Keratinocyte (primary cell): ENCODE results near the gene RNF39. TPM values are rescaled to one million over a fixed set of nuclear protein-coding genes. Genes with fewer than 3 reads are reported as not detected.

Experiments
- DNase-seq: peaks from one replicate; pipeline ENCODE4 v3.0.0-alpha.2; 2011; ENCODE audit warnings: low read depth, missing footprints, low spot score
- FAIRE-seq: peaks from 2 replicates; lab custom pipeline; 2011; peaks lifted over from hg19 to GRCh38; lab: Jason Lieb, UNC
- H2AFZ ChIP-seq: 2 replicates; pipeline ENCODE4 v1.6.0; 2012; ENCODE audit warnings: low read length, control low read depth, inconsistent platforms; ENCODE audit not compliant: control insufficient read depth
- H3K27ac ChIP-seq: 2 replicates; pipeline ENCODE4 v1.5.1; 2011; ENCODE audit warnings: low read length; ENCODE audit not compliant: control insufficient read depth, insufficient read depth
- H3K27me3 ChIP-seq: 3 replicates; pipeline ENCODE4 v1.6.0; 2011; ENCODE audit warnings: low read length; ENCODE audit not compliant: control insufficient read depth, insufficient read depth; ENCODE audit errors: extremely low read depth
- H3K36me3 ChIP-seq, 2 experiments: 2 replicates in 1 of 2; 3 replicates in 1 of 2; pipeline ENCODE4 v1.5.1; 2011; ENCODE audit warnings: low read length in 2 of 2, mild to moderate bottlenecking in 1 of 2; ENCODE audit not compliant: control insufficient read depth in 2 of 2, insufficient read depth in 2 of 2; ENCODE audit errors: extremely low read depth in 1 of 2
- H3K4me1 ChIP-seq: 3 replicates; pipeline ENCODE4 v1.5.1; 2011; ENCODE audit warnings: low read length; ENCODE audit not compliant: control insufficient read depth, insufficient read depth; ENCODE audit errors: extremely low read depth
- H3K4me2 ChIP-seq: 3 replicates; pipeline ENCODE4 v1.6.0; 2011; ENCODE audit warnings: low read depth, low read length; ENCODE audit not compliant: control insufficient read depth, insufficient read depth; ENCODE audit errors: extremely low read depth
- H3K4me3 ChIP-seq, 3 experiments: fragments of 200-600 bp in 1 of 3; sonication (generic) in 1 of 3; 2 replicates in 2 of 3; 3 replicates in 1 of 3; pipeline ENCODE4 v1.5.1; 2011 to 2016; ENCODE audit warnings: low read length in 3 of 3, mild to moderate bottlenecking in 3 of 3, control low read depth in 2 of 3, inconsistent platforms in 1 of 3, low read depth in 1 of 3, mixed read lengths in 1 of 3, mixed run types in 1 of 3, moderate library complexity in 1 of 3; ENCODE audit not compliant: control insufficient read depth in 2 of 3, insufficient read depth in 2 of 3; ENCODE audit errors: extremely low read depth in 1 of 3
- H3K79me2 ChIP-seq: 2 replicates; pipeline ENCODE4 v1.6.0; 2012; ENCODE audit warnings: low read length; ENCODE audit not compliant: control insufficient read depth, insufficient read depth
- H3K9ac ChIP-seq: 3 replicates; pipeline ENCODE4 v1.6.0; 2011; ENCODE audit warnings: low read length; ENCODE audit not compliant: control insufficient read depth, insufficient read depth; ENCODE audit errors: extremely low read depth
- H3K9me1 ChIP-seq: 3 replicates; pipeline ENCODE4 v1.6.0; 2011; ENCODE audit warnings: low read length; ENCODE audit not compliant: control insufficient read depth, insufficient read depth; ENCODE audit errors: extremely low read depth
- H3K9me3 ChIP-seq: 2 replicates; pipeline ENCODE4 v1.5.1; 2012; ENCODE audit warnings: low read depth, low read length; ENCODE audit not compliant: control insufficient read depth
- H4K20me1 ChIP-seq: 3 replicates; pipeline ENCODE4 v1.6.0; 2011; ENCODE audit warnings: low read length; ENCODE audit not compliant: control insufficient read depth, insufficient read depth; ENCODE audit errors: extremely low read depth
- EZH2 ChIP-seq: IDR thresholded peaks from one replicate; pipeline ENCODE4 v1.6.1; 2012; ENCODE audit warnings: inconsistent platforms, mild to moderate bottlenecking, low read length, moderate library complexity
- dilution Hi-C: fragments of 300-500 bp; cut with MboI; formaldehyde crosslinking; loops from one replicate; pipeline ENCODE4 v1.7.0; 2020; ENCODE audit warnings: low sequenced_read_pairs; ENCODE audit not compliant: extremely low pct_ligation_motif_present
- polyA plus RNA-seq, 5 experiments: library from polyadenylated mRNA; depleted of rRNA in 3 of 5; stranded (reverse) in 3 of 5; stranded (forward) in 1 of 5; unstranded in 1 of 5; fragments of >200 nt; gene quantifications; 1 replicate in 1 of 5; 2 replicates in 3 of 5; 3 replicates in 1 of 5; pipeline versions ENCODE4 v1.2.1 to v1.2.3, GENCODE V29; 2011 to 2012; ENCODE audit warnings: missing spikeins in 2 of 5, low read depth in 1 of 5, low replicate concordance in 1 of 5
- TF ChIP-seq, protein P1 (sequence below), 3 experiments: IDR thresholded peaks in 1 of 3; conservative IDR thresholded peaks in 1 of 3; optimal IDR thresholded peaks in 1 of 3; 2 replicates in 2 of 3; 3 replicates in 1 of 3; pipeline versions ENCODE3 to v1.5.1; 2011; ENCODE audit warnings: low read length in 3 of 3, mild to moderate bottlenecking in 3 of 3, moderate library complexity in 2 of 3, control low read depth in 1 of 3, inconsistent platforms in 1 of 3; ENCODE audit not compliant: insufficient read depth in 2 of 3; ENCODE audit errors: extremely low read depth in 1 of 3

Gene RNF39
- polyA plus RNA-seq, 1 donor (not counting 4 experiments of a cell fraction or from before 2014, with no cell fraction given) = 4.4 TPM

DNA sequence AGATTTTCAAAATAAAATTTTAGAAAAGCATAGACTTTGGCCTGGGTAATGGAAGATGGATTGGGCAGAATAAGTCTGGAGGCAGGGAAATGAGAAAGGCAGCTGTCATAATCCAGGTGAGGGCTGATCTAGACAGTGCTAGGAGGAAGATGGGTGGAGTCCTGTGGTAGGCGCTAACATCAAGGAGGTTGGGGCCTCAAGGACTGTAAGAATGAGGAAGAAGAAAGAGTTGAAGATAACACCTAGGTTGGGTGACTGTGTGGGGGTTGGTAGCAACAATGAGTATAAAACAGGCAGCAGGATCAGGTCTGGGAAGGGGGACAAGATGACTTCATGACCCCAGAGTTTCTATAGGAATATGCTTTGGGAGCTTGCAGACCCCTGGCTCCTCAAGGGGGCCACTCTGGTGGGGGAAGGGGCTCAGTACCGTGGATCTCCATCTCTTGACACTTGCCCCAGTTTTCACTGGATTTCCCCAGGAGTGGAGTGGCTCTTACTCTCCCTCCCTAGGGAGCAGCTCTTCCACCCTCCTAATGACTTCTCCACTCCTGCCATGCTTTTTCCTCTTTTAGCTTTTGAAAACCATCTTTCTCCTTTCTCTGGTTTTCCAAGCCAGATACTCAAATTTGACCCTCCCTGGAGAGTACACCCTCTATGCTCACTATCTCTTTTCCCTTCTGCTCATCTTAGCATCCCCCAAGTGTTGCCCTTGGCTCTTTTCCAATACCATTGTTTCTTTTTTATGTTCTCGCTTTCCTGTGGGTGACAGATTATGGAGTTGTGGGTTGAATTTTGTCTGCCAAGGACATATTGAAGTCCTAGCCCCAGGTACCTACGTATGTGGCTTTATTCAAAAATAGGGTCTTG lies 22.6 kb upstream of the RNF39 start:
- H3K27ac ChIP-seq = no peak overlapping the region
- dilution Hi-C loops = no loop called here
- no peaks in the 10 kb centered on the region for H3K27me3 ChIP-seq
- no peak for FAIRE-seq
- no peak for DNase-seq
- no peaks in the 10 kb centered on the region for H4K20me1 ChIP-seq
- peaks cover 36% of the 10 kb centered on the region for H3K4me1 ChIP-seq
- no peaks in the 10 kb centered on the region for H3K9me3 ChIP-seq
- H2AFZ ChIP-seq = no peak overlapping the region
- no peaks in the 10 kb centered on the region for H3K79me2 ChIP-seq
- H3K4me3 ChIP-seq = no peak overlapping the region
- TF ChIP-seq, protein P1, sequence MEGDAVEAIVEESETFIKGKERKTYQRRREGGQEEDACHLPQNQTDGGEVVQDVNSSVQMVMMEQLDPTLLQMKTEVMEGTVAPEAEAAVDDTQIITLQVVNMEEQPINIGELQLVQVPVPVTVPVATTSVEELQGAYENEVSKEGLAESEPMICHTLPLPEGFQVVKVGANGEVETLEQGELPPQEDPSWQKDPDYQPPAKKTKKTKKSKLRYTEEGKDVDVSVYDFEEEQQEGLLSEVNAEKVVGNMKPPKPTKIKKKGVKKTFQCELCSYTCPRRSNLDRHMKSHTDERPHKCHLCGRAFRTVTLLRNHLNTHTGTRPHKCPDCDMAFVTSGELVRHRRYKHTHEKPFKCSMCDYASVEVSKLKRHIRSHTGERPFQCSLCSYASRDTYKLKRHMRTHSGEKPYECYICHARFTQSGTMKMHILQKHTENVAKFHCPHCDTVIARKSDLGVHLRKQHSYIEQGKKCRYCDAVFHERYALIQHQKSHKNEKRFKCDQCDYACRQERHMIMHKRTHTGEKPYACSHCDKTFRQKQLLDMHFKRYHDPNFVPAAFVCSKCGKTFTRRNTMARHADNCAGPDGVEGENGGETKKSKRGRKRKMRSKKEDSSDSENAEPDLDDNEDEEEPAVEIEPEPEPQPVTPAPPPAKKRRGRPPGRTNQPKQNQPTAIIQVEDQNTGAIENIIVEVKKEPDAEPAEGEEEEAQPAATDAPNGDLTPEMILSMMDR (optimal IDR thresholded peaks at IDR 0.05 in 1 of 3, IDR thresholded peaks at IDR 0.05 in 1 of 3, conservative IDR thresholded peaks at IDR 0.05 in 1 of 3; ENCODE audit: extremely low read depth in 1 of 3, insufficient read depth in 2 of 3, low read length in 3 of 3) = no peak
- H3K36me3 ChIP-seq = no peaks in the 10 kb centered on the region
- H3K4me2 ChIP-seq = no peak overlapping the region
- H3K9ac ChIP-seq = no peak overlapping the region
- H3K9me1 ChIP-seq = no peaks in the 10 kb centered on the region

DNA sequence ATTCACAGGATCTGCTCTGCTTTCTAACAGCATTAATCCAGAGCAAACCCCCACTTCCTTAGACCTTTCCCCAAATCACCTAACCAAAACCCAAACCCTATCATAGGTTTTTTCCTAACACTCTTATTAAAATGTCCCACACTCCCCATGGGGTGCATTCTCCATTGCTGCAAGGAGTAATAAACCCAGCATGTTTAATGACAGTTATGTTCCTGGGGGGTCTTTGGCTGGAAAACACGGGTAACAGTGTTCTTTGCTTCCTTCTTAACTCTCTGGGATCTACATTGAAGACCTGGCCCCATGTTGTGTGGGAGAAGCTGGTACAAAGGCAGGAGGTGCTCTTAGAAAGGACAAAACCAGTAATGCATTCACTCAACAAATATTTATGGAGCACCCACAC lies 21.3 kb upstream of the RNF39 start:
- no peak for TF ChIP-seq EZH2
- TF ChIP-seq, protein P1 (optimal IDR thresholded peaks at IDR 0.05 in 1 of 3, IDR thresholded peaks at IDR 0.05 in 1 of 3, conservative IDR thresholded peaks at IDR 0.05 in 1 of 3; ENCODE audit: extremely low read depth in 1 of 3, insufficient read depth in 2 of 3, low read length in 3 of 3) = no peak
- FAIRE-seq = no peak
- Histone ChIP-seq H3K79me2 (no peaks in the 10 kb centered on the region), H3K4me2 (no peak overlapping the region), H3K9me3 (no peaks in the 10 kb centered on the region), H3K4me1 (peaks cover 28% of the 10 kb centered on the region), H3K9ac (no peak overlapping the region), H3K27me3 (no peaks in the 10 kb centered on the region), H2AFZ (no peak overlapping the region), H3K9me1 (no peaks in the 10 kb centered on the region), H3K4me3 (no peak overlapping the region), H3K36me3 (no peaks in the 10 kb centered on the region), H4K20me1 (no peaks in the 10 kb centered on the region), H3K27ac (no peak overlapping the region)
- dilution Hi-C loops = no loop called here
- no peak for DNase-seq
